CD1c-positive myeloid dendritic cell (primary cell): ENCODE results near the gene PRICKLE3.
"Not testable (repeated sequence)": the region's sequence is repeated elsewhere in the genome, so short reads cannot be mapped to it uniquely, and the experiment has no call there.

Source experiments
- DNase-seq: peaks from one replicate; pipeline ENCODE4 v3.0.0-alpha.2; 2016; ENCODE audit errors: extremely low spot score

Gene PRICKLE3

DNA sequence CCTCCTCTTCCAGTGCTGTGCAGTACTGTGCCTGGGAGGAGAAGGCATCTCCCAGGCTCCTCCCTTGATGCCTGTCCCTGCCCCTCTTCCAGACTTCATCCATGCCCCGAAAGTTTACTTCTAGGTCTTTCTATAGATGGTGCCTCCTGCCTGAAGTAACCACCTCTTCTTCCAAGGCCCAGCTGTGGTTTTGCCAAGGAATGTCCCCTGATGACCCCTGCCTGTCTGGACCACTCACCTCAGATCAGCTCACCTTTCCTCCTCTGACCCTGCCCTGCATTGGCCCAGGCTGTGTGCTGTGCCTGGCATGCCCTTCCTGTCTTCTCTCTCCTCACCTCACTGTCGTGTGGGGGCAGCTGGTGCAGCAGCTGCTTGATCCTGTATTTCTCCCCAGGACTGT lies 6.8 kb downstream of the PRICKLE3 start:
- no peak for DNase-seq

DNA sequence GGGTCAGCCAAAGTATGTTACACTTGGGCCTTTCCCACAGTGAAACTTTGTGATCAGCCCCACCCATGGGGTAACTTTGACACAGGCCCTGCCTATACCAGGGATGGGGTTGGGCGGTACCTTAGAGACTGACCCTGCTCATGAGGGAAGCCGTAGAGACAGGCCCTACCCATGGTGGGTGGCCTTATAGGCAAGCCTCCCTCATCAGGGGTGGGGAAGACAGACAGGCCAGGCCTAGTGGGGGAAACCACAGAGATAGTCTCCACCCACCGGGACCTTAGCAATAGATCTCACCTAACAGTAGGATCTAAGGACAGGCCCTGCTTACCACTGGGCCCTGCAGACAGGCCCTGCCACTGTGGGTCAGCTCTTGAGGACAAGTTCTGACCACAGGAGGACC lies 7.6 kb downstream of the PRICKLE3 start:
- DNase-seq = no peak

DNA sequence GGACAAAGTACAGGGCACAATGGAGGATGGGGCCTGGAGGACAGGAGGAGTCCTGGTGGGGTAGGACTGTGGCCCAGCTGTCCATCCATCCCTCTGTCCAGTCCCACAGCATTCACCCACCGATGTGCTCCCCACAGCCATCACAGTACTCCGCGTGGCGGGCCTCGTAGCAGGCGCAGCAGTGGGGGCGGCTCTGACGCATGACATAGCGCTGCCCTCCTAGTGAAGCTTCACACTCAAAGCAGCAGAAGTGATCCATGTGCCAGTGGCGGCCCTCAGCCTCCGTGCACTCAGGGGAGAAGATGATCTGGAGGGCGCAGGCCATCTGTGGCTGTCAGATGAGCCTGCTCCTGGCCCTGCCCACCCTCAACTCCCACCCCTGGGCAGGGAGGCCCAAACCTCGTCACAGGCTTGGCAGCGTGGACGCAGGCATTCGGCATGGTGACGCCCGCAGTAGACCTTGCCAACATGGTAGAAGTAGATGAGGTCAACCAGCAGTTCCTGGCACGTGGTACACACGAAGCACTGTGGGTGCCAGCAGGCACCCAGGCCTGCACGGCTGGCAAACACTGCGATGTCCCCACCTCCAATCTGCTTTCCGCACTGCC lies 8.2 kb downstream of the PRICKLE3 start:
- DNase-seq = no peak

DNA sequence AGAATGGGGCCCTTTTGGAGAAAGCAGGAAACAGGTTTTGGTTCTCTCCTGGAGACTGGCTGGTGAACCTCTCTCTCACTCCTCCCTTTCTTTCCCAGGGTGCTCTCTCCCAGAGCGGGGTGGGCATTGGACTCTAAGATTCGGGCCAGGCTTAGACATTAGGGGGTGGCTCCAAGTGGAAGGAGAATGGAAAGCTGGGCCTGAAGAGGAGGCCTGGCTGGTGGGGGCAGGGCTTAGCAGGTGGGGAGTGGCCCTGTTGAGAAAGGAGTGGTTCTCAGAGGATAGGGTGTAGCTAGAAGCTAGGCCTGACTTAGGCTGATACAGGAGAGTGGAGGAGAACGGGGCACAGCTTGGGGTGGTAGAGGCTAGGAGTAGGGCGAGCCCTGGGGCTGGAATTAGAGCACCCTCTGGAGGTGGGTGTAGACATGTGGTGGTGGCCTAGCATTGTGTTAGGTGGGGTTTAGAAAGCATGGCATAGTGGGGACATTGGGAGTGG lies 8.8 kb downstream of the PRICKLE3 start:
- DNase-seq = no peak

DNA sequence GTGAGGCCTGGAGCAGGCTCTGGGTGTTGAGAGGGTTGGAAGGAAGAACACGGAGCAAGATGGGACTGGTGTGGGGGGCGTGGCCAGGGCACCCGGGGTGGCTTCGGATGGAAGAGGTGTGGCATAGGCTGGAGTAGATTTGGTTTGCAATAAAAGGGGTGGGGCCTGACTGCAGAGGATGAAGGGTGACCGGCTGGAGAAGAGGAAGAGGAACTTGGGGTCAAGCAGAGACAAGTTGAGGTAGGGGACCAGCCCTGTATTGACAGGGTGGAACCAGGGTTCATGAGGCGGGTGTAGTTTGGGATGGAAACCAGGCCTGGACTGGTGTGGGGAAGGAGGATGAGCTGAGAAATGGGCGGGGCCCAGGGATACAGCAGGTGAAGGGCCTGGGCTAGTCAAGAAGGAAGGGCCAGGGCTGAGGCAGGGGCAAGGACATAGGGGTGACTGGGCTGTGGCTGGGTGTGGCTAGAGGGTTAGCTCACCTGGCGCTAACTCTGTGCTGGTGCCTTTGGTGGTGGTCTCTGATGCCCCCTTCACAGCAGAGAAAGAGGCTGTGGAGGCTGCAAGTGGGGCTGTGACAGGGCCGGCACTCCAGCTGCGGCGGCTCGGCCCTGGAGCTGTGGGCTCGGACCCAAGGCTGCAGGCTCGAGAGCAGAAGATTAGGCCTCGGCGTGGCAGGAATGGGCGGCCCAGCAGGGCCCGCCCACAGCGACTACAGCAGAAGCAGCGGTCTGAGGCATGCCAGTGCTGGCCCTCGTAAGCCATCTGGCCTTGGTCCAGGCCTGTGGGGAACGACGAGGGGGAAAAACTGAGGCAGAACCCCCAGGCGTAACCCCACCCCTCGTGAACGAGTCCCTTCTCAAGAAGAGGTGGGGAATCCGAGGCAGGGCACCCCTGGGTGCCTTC lies 9.5 kb downstream of the PRICKLE3 start:
- DNase-seq = peak; percentile 38

DNA sequence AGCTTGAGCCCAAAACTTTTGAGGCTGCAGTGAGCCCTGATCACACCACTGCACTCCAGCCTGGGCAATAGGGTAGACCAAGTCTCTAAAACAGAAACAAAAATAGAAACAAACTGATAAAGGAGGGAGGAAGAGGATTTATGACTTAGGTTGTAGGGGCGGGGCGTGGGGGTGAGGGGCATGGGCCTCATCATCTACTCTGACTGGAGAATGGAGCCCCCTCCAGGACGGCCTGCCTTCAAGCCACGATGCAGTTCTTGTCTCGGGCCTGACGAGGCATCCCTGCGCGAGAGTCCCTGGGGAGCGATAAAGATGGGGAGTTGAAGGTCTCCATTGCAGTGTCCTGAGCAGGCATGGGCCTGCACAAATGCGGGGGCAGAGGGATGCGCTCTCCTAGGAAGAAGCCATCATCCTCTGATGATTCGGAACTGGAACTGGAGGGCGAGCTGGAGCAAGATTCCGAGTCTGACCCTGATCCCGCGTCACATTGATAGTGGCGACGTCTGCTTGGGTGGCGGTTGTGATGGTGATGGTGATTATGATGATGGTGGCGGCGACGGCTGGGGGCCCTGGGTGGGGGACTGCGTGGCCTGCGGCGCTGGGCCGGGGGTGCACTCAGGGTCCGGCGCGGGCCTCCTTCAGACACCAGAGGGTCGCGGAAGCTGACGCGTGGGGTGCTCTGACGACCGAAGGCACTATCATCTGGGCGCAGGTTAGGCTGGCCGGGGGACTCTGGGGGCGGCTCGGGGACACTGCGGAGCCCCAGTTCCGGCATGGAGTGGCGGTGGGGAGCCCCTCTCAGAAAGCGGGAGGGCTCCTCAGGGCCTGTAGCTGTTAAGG lies 10.5 kb downstream of the PRICKLE3 start:
- DNase-seq = no peak

DNA sequence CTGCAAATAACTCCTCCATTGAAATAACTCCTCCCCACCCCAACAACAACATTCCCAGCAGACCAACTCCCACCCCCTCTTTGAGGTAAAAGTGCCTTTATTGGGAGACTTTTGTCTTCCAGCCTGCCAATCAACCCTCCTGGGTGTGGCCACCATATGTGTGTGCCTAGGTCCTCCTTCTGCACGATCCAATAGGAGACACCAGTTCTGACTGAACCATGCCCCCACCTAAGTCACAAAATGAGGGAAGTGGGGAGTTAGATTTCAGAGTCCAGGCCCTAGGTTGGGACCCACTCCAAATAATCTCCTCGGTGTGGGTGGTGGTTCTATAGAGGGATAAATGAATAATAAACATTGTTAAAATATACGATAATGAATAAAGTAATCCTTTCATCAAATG lies 11.4 kb downstream of the PRICKLE3 start:
- DNase-seq = no peak

DNA sequence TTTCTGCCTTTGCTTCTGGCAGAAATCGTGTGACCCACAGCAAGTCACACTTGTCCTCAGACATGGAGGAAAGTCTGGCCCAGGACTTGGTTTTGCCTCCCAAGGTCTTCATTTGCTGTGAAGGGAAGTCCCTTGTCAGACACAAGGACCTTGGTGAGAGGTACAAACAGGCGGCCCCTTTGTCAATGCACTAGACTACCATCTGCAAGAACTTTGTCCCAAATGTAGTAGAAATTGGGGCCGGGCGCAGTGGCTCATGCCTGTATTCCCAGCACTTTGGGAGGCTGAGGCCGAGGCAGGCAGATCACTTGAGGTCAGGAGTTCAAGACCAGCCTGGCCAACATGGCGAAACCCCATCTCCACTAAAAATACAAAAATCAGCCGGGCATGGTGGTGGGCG lies 12.6 kb downstream of the PRICKLE3 start:
- not testable (repeated sequence) for DNase-seq

DNA sequence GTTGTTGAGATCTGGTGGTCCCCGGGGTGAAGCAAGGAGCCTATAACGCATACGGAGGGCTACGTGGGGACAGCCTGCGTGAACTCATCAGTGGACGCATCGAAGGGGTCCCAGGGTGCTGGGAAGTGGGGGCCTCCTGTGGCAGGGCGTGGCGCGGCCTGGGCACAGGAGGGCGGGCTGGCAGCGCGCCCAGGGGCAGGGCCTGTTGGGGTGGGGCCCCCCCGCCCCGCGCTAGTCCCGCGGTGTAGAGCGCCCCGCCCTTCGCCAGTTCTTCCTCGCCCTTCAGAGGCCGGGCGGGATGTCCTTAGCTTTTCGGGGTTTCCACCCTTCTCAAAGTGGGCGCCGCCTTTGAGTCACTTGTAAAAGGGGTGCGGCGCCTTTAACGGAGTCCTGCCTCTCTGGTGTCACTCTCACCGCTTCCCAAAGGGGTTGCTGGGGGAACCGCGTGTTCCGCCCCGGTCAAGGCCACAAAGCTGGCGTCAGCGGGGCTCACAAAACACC lies 13.8 kb downstream of the PRICKLE3 start:
- peak; percentile 77 for DNase-seq

DNA sequence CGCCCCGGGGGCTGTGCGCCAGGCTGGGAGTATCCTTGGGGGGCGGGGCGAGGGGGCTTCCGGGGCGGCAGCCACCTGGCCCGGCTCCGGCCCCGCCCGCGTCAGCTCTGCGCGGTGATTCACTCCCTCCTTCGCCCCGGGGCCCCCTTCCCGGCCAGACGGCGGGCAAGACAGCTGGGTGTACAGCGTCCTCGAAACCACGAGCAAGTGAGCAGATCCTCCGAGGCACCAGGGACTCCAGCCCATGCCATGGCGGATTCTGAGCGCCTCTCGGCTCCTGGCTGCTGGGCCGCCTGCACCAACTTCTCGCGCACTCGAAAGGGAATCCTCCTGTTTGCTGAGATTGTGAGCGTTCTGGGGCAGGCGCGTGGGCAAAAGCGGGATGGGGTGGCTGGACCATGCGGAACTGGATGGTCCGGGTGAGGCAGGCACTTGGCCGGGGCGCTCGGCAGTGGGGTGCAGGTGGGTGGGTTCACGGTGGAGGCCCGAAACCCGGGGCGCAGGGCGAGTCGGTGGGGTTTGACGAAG lies 14.4 kb downstream of the PRICKLE3 start, which contains the start of gene PLP2:
TSS of gene PLP2 (plus strand) at position 147 of the 528 bp plus-strand sequence. CDS start at position 250, 103 bp downstream.
- DNase-seq = peak; percentile 48

DNA sequence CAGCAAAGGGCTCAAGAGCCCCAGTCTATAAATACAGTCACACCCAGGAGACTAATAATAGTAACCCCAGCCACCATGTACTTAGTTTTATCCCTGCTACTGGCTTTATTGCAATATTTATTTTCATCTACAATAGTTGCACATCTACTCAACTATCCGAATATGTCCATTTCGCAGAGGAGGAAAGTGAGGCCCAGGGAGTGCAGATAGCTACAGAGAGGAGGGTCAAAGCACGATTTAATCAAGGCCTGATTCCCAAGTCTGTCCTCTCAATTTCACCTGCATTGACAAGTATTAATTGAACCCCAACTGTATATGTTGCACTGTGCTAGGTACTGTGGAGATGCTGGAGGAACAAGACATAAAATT lies 18.4 kb downstream of the PRICKLE3 start:
- DNase-seq = no peak

DNA sequence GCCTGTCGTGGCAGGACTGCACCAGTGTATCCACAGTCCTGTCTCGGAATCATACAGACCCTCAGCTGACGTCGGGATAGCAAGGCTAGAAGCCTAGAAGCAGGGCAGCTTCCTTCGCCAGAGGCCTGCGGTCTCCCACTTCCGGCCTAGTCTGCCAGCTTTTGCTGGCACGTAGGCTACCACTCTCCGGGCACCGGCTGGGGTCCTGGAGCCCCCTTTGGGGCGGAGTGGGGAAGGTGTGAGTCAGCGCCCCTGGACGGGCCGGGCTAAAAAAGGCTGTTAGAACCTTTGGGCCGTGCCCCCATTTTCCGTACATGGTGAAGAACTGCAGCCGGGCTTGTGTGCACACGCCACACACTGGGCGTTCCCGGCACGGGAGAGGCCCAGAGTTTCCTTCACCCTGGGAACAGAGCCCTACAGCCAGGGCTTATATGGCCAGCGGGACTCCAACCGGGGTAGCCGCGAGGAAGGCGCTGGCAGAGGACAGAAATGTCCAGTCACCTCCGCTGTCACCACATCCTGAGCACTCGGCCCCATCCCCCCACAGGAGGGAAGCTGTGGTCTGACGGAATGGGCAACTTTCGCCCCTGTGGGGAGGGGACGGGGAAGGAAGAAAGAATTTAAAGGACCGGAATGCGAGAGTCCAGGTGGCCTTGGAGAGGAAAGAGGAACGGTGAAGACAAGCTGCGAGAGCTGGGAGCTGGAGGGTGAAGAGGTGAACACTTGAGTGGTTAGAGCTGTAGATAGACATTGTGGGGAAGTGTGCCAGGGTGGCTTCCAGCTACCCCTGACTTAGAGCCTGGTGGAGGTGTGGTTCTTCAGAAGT lies 19.0 kb downstream of the PRICKLE3 start:
- DNase-seq = peak; percentile 77

DNA sequence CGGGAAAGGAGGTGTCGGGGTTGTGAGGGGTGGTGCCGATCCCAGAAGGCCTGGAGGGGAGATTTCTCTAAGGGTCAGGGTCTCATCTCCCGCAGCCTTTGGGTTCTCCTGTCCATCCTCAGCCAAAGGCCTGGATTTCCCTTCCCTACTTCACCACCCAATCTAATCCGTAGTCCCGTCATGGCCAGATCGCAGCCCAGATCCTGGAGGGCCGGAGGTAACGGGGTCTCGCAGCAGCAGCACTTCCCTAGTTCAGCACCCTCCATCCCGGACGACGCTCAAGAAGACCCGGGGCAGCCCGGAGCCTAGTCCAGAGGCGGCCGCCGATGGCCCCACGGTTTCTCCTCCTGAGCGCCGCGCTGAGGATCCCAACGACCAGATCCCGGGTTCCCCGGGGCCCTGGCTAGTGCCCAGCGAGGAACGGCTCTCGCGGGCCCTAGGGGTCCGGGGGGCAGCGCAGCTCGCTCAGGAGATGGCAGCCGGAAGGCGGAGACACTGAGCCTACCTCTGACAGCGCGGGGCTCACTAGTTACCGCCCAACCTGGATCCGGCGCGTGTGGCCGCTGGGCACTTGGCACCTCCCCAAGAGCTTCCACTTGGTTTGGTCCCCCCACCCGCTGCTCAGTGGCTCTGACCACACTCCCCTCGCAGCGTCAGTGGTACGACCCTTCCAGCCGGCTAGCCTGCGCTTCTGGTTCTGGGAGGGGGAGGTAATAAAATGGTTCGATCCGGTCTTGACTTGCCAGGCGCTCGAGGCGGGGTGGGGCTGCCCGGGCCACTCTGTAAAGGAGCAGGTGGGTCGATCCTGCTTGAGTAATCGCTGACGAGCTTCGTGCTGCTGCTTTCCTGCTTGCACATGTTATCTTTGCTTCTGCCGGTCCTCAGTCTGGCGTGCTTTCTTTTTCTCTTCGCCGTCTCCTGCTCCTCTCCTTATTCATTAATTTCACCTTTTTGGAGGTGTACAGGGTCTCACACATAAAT lies 20.0 kb downstream of the PRICKLE3 start:
- DNase-seq = peak; percentile 73

DNA sequence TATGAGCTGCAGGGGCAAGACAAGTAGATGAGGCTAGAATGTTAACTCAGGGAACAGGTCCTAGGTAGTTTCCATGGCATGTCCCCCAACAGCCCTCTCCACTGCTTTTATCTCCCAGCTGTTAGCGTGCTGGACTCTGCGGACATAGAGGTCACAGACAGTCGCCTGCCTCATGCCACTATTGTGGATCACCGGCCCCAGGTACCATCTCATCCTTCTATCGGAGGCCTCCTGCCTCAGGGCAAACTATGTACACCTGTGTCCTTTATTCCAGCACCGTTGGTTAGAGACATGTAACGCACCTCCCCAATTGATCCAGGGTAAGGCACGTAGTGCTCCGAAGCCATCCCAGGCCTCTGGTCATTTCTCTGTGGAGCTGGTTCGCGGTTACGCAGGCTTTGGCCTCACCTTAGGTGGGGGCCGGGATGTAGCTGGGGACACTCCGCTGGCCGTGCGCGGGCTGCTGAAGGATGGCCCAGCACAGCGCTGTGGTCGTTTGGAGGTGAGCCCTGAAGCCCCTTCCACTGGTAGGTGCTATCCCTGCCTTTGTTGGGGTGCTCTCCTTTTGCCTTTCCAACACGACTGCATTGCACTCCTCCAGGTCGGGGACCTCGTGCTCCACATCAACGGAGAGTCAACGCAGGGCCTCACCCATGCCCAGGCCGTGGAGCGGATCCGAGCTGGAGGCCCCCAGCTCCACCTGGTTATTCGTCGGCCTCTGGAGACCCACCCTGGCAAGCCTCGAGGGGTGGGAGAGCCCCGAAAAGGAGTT lies 21.4 kb downstream of the PRICKLE3 start:
- no peak for DNase-seq

DNA sequence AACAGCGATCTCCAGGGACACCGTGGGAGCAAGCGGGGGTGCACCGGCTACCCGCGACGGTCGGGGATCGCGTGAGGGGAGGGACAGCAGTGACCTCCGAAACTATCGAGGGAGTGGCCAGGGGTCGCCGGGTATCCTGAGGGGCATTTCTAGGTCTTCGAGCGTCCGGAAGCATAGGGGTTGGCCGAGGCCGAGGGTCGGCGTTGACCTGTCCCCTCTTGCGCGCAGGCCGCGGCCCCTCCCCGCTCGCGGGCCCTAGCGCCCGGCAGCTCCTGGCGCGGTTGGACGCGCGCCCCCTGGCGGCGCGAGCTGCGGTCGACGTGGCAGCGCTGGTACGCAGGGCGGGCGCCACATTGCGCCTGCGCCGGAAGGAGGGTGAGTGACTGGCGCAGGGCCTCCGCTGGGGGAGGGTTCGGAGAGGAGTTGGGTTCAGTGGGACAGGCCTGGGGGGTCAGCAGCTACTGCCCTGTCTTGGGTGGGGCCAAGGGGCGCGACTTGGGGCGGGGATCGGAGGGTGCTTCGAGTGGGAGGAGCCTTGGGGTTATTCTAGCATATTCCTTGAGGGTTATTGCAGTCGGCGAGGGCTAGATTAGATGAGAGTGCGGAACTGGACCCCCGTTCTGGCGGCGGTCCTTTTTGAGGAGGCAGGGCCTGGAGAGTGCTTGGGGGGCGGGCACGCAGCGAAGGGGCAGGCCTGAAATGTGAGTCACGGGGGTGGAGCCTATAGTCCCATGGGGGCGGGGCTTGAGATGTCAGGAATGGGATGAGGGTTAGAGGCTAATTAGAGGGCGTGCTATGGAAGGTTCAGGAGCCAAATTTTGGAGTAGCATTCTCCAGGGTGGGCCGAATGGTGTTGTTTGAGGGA lies 22.4 kb downstream of the PRICKLE3 start:
- DNase-seq = peak; percentile 89

DNA sequence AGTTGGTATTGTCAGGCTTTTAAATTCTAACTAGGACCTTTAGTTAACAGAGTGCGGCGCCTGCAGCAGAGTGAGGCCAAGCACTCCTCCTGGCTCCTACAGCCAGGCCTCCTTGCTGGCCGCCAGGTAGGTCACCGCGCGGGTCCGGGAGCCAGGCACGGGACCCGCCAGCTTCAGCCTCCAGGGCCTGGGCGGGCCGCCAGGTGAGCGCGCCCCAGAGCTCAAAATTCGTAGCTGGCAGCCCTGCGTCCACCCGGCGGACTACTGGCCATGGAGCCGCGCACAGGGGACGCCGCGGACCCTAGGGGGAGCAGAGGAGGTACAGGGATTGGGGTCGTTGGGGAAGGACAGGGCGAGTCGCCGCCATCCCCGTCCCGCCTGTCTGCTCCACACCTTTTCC lies 23.6 kb downstream of the PRICKLE3 start, which contains the start of gene MAGIX:
TSS of gene MAGIX (plus strand) at position 139 of the 400 bp plus-strand sequence. CDS start at position 271, 132 bp downstream.
- DNase-seq = no peak

DNA sequence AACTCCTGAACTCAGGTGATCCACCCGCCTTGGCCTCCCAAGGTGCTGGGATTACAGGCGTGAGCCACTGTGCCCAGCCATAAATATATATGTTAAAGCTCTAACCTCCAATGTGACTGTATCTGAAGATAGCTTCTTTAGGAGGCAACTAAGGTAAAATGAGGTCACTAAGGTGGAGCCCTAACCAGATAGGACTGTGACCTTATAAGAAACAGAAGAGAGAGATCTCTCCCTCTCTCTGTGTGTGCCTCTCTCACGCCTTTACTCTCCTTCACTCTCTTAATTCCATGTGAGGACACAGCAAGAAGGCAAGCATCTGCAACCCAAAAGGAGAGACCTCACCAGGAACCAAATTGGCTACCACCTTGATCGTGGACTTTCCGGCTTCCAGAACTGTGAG lies 24.5 kb downstream of the PRICKLE3 start:
- no peak for DNase-seq

DNA sequence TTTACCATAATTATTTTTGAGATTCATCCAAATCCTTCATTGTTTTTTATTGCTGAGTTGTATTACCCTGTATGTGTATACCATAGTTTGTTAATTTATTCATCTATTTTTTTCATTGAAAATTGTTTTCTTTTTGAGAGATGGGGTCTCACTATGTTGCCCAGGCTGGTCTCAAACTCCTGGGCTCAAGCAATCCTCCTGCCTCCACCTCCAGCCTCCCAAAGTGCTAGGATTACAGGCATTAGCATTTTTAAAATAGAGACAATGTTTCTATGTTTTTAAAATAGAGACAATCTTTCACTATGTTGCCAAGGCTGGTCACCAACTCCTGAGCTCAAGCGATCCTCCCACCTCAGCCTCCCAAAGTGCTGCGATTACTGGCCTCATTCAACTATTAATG lies 25.3 kb downstream of the PRICKLE3 start:
- DNase-seq = no peak
